B cell (primary cell): ENCODE measurements around the gene HBG2. TPM values are rescaled to one million over a fixed set of nuclear protein-coding genes. Genes with fewer than 3 reads are reported as not detected.

ENCODE experiments used
- ATAC-seq: fragments of 200-7000 bp; cut with Tn5 transposase; one replicate; pipeline ENCODE4 v1.10.0; 2021; ENCODE audit warnings: low read depth, mild to moderate bottlenecking, moderate number of reproducible peaks, moderate library complexity
- CTCF ChIA-PET: fragments of 350-600 bp; sonication (Branson Sonifier 250); formaldehyde crosslinking; loops from one replicate; lab custom pipeline; 2021; ENCODE audit warnings: antibody characterized with exemption, inconsistent platforms; lab: Charles Lee
- POLR2A ChIA-PET: fragments of 350-600 bp; sonication (Branson Sonifier 250); formaldehyde crosslinking; loops from one replicate; lab custom pipeline; 2021; ENCODE audit warnings: antibody characterized with exemption; lab: Charles Lee
- DNase-seq: peaks from one replicate; pipeline ENCODE4 v3.0.0; 2013
- H2AFZ ChIP-seq: 2 replicates; pipeline ENCODE4 v1.6.1; 2012; ENCODE audit warnings: mild to moderate bottlenecking, low read depth, low read length; ENCODE audit not compliant: insufficient read depth, poor library complexity, severe bottlenecking
- H3K27ac ChIP-seq, 2 donors: 1 replicate in 1 of 2; 2 replicates in 1 of 2; pipeline ENCODE4 v1.5.1; 2012 to 2013; ENCODE audit warnings: low read length in 2 of 2, mild to moderate bottlenecking in 2 of 2, moderate library complexity in 1 of 2
- H3K27me3 ChIP-seq, 4 experiments: fragments of 200-600 bp in 1 of 4; sonication (generic) in 1 of 4; replicated peaks in 1 of 4; 1 replicate in 2 of 4; 2 replicates in 2 of 4; pipeline versions ENCODE4 v1.6.1 to v1.7.0; 2013 to 2016; ENCODE audit warnings: low read length in 3 of 4, mild to moderate bottlenecking in 2 of 4, mixed read lengths in 1 of 4, moderate library complexity in 1 of 4; ENCODE audit not compliant: insufficient read depth in 4 of 4, control insufficient read depth in 3 of 4; ENCODE audit errors: control extremely low read depth in 1 of 4
- H3K36me3 ChIP-seq, 2 experiments: replicated peaks in 1 of 2; 1 replicate in 1 of 2; 2 replicates in 1 of 2; pipeline versions ENCODE4 v1.6.1 to v1.7.1; 2013; ENCODE audit warnings: low read length in 1 of 2; ENCODE audit not compliant: insufficient read depth in 2 of 2, control insufficient read depth in 1 of 2; ENCODE audit errors: control extremely low read depth in 1 of 2, extremely low read depth in 1 of 2
- H3K4me1 ChIP-seq, 2 donors: fragments of 200-600 bp in 1 of 2; sonication (generic) in 1 of 2; 1 replicate in 1 of 2; 2 replicates in 1 of 2; pipeline versions ENCODE4 v1.5.1 to v1.6.1; 2013 to 2017; ENCODE audit warnings: low read length in 2 of 2; ENCODE audit not compliant: control insufficient read depth in 2 of 2, insufficient read depth in 2 of 2
- H3K4me2 ChIP-seq: replicated peaks from 2 replicates; pipeline ENCODE3; 2012; ENCODE audit warnings: mild to moderate bottlenecking, low read depth, low read length; ENCODE audit not compliant: poor library complexity, severe bottlenecking
- H3K4me3 ChIP-seq, 5 experiments: fragments of 200-600 bp in 1 of 5; sonication (generic) in 1 of 5; 1 replicate in 3 of 5; 2 replicates in 2 of 5; pipeline versions ENCODE4 v1.5.1 to v1.7.0; 2011 to 2016; ENCODE audit warnings: low read length in 4 of 5, mild to moderate bottlenecking in 4 of 5, low read depth in 2 of 5, control low read depth in 1 of 5, moderate library complexity in 1 of 5; ENCODE audit not compliant: insufficient read depth in 1 of 5; ENCODE audit errors: control extremely low read depth in 1 of 5, extremely low read depth in 1 of 5
- H3K79me2 ChIP-seq: fragments of 200-600 bp; sonication (generic); one replicate; pipeline ENCODE4 v1.6.0; 2016; ENCODE audit warnings: low read length; ENCODE audit not compliant: control insufficient read depth, insufficient read depth
- H3K9ac ChIP-seq: fragments of 200-600 bp; sonication (generic); 2 replicates; pipeline ENCODE4 v1.6.1; 2017; ENCODE audit warnings: mild to moderate bottlenecking, low read length, moderate library complexity
- H3K9me3 ChIP-seq, 3 donors: one replicate each; pipeline versions ENCODE4 v1.6.1 to v1.7.1; 2013; ENCODE audit warnings: low read length in 2 of 3; ENCODE audit not compliant: control insufficient read depth in 2 of 3, insufficient read depth in 1 of 3; ENCODE audit errors: control extremely low read depth in 1 of 3
- H4K20me1 ChIP-seq: 2 replicates; pipeline ENCODE4 v1.6.0; 2012; ENCODE audit warnings: mild to moderate bottlenecking, low read length; ENCODE audit not compliant: insufficient read depth, control insufficient read depth, poor library complexity, severe bottlenecking
- H3K27ac Mint-ChIP-seq: one replicate; pipeline ENCODE4 v1.8.0; 2021; ENCODE audit warnings: mixed read lengths
- H3K27me3 Mint-ChIP-seq: one replicate; pipeline ENCODE4 v1.8.0; 2021; ENCODE audit warnings: mixed read lengths
- H3K4me1 Mint-ChIP-seq: one replicate; pipeline ENCODE4 v1.8.0; 2021; ENCODE audit warnings: mixed read lengths
- H3K4me3 Mint-ChIP-seq: one replicate; pipeline ENCODE4 v1.8.0; 2021; ENCODE audit warnings: mixed read lengths
- H3K9me3 Mint-ChIP-seq: one replicate; pipeline ENCODE4 v1.8.0; 2022; ENCODE audit warnings: mixed read lengths; ENCODE audit not compliant: insufficient read depth
- CTCF ChIP-seq: fragments of 200-600 bp; IDR thresholded peaks from one replicate; pipeline ENCODE4 v1.8.0; 2022; ENCODE audit warnings: antibody characterized with exemption, mild to moderate bottlenecking
- EZH2 ChIP-seq: IDR thresholded peaks from 2 replicates; pipeline ENCODE4 v1.6.1; 2012; ENCODE audit warnings: borderline replicate concordance, low read depth, mild to moderate bottlenecking, moderate library complexity, low read length; ENCODE audit not compliant: insufficient read depth, poor library complexity, severe bottlenecking
- WGBS: methylation state at CpG from one replicate; pipeline ENCODE4 v1.1.5; 2013; ENCODE audit warnings: missing lambda C conversion rate; ENCODE audit not compliant: insufficient coverage; 5-methylcytosine and 5-hydroxymethylcytosine counted together
- intact Hi-C: fragments of 100-400 bp; cut with micrococcal nuclease; formaldehyde crosslinking; loops from one replicate; pipeline ENCODE4 v1.10.0; 2022
- polyA plus RNA-seq: library from polyadenylated mRNA; depleted of rRNA; stranded (reverse); fragments of >200 nt; gene quantifications from 2 replicates; pipeline ENCODE4 v1.2.3, GENCODE V29; 2012
- total RNA-seq, 2 donors: library from RNA; stranded (reverse); fragments of 120-200 nt in 1 of 2; gene quantifications; 1 replicate in 1 of 2; 2 replicates in 1 of 2; pipeline versions ENCODE4 v1.2.3 to v1.2.4, GENCODE V29; 2013 to 2022

Gene HBG2
- total and polyA plus RNA-seq, 2 donors (not counting 1 experiment from before 2014, with no cell fraction given), result not detected

GRCh38 chr11:5288906-5289550 is 34.4 kb upstream of the HBG2 start:
- CTCF ChIA-PET, result no interaction called here
- H3K79me2 ChIP-seq, result no peaks in the 10 kb centered on the region

More at GRCh38 chr11:5288906-5289550, 34.4 kb upstream of the HBG2 start:
- no peaks in the 10 kb centered on the region for H3K4me1 ChIP-seq
- no peak overlapping the region for H3K27ac Mint-ChIP-seq
- TF ChIP-seq EZH2, result no peak
- no peak for TF ChIP-seq CTCF
- no peak overlapping the region for H3K4me3 ChIP-seq
- H3K9me3 Mint-ChIP-seq, result no peaks in the 10 kb centered on the region
- H3K4me1 Mint-ChIP-seq, result no peaks in the 10 kb centered on the region
- ATAC-seq (no peak), DNase-seq (no peak)
- no peak overlapping the region for H3K9ac ChIP-seq
- no peaks in the 10 kb centered on the region for H4K20me1 ChIP-seq
- H3K4me2 ChIP-seq, result no peak overlapping the region
- no peak overlapping the region for H2AFZ ChIP-seq
- WGBS, result 89% methylated on average over 4 of the region's 6 CpGs
- intact Hi-C loops, result no loop called here
- peaks cover under 1% of the 10 kb centered on the region for H3K27me3 Mint-ChIP-seq
- POLR2A ChIA-PET, result no interaction called here
- H3K27me3 ChIP-seq, result no peaks in the 10 kb centered on the region
- H3K27ac ChIP-seq, result no peak overlapping the region
- H3K4me3 Mint-ChIP-seq, result no peak overlapping the region
- no peaks in the 10 kb centered on the region for H3K36me3 ChIP-seq
- H3K9me3 ChIP-seq, result no peaks in the 10 kb centered on the region
